CD4-positive, alpha-beta T cell treated with Interleukin-17A for 4 hours (primary cell): ENCODE measurements around the gene SMYD3.

Experiments used
- DNase-seq: peaks from one replicate; pipeline ENCODE4 v3.0.0-alpha.2; 2020; ENCODE audit warnings: mixed read lengths

SMYD3 gene

DNA sequence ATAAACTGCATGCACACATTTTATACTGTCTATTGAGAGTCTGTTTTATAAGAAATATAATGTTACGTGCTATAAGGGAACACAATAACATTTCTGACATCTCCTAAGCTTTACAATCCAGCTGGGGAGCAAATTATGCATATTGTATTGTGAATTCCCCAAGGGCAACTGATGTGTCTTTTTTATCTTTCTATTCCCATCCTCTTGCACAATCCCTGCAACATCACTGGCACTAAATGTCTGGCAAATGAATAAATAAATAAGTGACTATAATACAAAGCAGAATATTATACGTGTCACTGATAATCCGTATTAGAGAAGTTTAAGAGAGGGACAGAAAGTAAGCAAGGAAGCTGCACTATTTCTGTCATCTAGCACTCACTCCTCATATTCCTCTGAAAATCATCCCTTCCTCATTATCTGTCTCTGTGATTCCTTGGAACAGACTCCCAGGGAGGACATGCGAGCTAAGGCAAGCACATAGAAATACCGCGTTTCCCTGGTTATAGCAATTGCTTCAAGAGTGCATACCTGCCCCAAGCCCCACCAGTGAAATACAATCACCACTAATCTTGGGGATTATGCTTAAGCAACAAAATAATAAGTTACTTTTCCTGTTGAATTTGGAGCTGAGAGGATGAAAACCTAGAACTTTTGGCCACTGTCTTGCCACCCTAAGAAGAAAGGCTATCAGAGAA is 205.4 kb downstream of the SMYD3 start:
- DNase-seq = no peak

DNA sequence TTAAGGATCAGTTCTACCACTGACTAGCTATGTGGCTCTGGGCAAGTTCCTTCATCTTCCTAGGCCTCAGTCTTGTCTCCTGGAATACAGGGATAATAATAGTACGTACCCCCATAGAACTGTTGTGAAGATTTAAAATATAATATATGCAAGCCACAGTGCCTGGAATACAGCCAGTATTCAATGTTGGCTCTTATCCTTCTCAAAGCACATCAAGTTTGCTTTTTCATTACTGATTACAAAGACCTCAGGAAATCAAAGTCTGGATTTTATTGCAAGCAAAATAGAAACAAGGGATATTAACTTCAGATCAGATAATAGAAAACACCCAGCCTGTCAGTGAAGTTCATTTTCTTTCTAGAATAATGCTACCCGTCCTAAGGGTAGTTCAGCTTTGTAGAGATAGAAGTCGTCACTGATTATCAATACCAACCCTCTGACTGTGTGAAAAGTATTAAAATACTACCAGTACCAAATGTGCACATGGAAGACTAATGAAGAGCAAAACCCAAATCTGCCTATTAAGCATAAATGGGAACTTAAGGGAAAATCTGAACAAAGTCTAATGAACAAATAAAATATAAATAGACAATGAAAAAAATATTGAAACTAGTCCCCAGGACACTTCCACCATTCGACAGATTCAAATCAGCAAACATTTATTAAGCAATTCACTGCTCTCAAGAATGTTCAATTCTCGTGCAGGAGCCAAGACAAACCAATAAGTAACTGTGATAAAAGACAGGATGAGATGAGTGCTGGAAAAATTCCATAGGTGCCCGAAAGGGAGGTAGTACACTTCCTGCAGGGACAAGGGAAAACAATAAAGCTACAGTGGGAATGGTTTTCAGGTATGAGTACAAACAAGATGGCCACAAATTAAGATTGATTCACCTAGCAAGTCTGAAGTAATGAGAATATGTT is 206.2 kb downstream of the SMYD3 start:
- DNase-seq = no peak

GRCh38 chr1:246297279-246298265 is 209.5 kb downstream of the SMYD3 start:
- no peak for DNase-seq

GRCh38 chr1:246295968-246296367 is 211.1 kb downstream of the SMYD3 start:
- no peak for DNase-seq

GRCh38 chr1:246295340-246295739 is 211.7 kb downstream of the SMYD3 start:
- DNase-seq = no peak

DNA sequence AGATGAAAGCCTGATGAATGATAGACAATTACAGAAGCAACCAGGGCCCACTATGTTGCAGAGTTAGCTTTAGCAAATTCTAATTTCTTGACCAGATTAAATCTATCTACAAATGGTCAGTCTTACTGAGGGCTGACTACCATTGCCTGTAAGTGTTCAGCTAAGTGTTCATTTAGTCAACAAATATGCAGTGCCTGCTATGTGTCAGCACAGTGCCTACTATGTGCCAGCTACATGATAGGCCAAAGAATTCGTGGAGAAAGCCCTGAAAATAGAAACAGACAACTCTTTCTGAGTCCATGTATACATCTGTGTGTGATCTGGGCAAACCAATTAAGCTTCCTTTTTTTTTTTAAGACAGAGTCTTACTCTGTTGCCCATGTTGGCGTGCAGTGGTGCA is 212.8 kb downstream of the SMYD3 start:
- DNase-seq = no peak

DNA sequence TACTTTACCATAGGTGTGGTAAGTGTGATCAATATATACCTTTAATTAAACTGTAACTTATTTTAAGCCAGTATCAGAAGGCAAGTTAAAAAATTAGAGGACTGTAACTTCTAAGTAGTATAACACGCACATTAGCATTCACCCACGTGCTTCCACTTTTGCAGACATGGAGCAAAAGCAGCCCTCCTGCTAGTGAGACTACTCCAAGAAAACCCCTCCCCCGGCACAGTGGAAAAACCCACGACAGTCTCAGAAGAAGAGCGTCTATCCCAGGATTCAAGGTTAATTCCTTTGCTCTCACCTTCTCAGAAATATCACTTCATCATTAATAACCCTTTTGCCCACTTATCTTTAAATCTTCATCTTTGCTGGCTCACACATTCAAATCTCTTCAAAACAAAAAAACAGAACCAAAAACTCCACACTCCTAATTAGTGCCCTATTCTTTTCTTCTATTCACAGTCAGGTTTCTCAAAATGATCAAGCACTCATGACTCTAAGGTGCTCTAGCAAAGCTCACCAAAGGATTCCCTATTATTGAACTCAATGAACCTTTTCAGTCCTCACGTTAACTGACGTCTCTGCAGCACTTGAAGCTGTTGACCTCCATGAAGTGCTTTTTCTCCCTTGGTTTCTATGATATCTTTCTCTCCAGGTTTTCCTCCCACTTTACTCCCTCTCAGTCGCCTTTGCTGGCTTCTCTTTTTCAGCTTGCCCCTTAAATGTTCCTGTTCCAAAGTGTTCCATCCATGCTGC is 213.5 kb downstream of the SMYD3 start:
- no peak for DNase-seq

GRCh38 chr1:246292571-246292970 is 214.5 kb downstream of the SMYD3 start:
- DNase-seq = no peak

DNA sequence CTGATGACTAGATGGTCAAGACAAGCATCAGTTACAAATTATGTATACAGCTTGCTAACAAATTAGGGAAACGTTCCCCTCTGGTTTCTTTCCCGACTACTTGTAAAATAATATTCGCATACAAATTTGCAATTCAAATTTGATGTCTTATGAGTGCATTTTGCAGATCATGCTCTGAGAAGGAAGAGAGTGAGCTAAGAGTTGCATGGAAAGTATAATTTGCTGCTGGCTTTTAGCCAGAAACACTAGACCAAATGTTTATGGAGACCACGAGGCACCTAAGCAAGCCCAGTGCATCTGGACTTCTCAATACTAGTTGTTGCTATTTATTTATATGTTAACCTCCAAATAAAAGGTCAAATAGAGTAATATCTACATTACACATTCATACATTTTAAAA is 216.0 kb downstream of the SMYD3 start:
- no peak for DNase-seq

- no peak for DNase-seq
These were observed 223.2 kb downstream of the SMYD3 start for GRCh38 chr1:246283771-246284410.

DNA sequence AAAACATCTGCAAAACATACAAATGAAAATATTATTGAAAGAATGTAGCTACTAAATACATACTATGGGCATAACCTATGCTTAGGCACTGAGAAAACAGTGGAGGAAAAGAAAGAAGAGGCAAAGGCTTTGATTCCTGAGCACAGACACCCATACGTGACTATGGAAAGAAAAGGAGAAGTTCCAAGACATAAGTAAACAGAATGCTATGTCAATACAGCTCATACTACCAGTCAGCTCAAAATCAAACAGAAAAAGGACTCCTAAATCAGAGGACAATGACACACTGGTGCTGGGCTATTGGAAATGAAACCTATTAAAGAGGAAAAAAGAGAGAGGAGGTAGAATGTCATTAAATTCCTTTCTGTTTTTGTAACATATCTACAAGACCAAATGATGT is 225.4 kb downstream of the SMYD3 start:
- no peak for DNase-seq

- no peak for DNase-seq
These were observed 225.9 kb downstream of the SMYD3 start for GRCh38 chr1:246281195-246281594.

DNA sequence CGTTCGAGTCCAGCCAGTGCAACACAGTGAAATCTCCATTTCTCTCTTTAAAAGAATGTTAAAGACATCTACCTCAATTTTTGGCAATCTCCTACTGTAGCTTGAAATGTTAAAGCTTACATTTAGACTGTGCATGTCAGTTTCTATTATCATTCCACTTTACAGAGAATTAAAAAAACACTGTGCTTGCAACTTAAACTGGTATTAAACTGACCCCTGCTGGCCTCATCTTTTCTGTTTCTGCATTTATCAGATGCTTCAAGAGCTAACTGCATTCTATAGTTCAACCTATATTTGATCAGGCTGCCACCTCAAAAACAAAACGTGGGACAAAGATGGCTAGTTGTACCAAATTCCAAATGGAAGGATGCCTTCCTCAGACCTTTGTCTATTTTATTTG is 226.5 kb downstream of the SMYD3 start:
- no peak for DNase-seq

GRCh38 chr1:246279402-246279801 is 227.7 kb downstream of the SMYD3 start:
- no peak for DNase-seq

- DNase-seq = no peak
These were observed 228.7 kb downstream of the SMYD3 start for GRCh38 chr1:246278371-246278770.

GRCh38 chr1:246275036-246275435 is 232.0 kb downstream of the SMYD3 start:
- DNase-seq = no peak

DNA sequence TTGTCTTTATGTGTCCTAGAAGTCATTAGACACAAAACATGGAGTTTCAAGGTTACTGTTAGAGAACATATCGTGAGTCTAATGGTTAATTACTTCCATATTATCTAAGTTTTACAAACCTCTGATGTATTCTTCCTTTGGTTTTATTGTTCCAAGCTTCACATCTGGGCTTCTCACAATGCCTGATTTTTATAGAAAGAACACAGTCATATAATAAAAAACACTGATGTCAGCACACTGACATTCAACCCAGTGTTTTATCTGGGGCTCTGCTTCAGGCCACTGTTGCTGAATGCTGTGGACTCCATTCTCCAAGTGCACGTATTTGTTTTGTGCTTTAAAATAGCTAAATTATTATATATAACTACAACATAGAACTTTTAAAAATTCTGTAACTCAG is 232.9 kb downstream of the SMYD3 start:
- DNase-seq = no peak

DNA sequence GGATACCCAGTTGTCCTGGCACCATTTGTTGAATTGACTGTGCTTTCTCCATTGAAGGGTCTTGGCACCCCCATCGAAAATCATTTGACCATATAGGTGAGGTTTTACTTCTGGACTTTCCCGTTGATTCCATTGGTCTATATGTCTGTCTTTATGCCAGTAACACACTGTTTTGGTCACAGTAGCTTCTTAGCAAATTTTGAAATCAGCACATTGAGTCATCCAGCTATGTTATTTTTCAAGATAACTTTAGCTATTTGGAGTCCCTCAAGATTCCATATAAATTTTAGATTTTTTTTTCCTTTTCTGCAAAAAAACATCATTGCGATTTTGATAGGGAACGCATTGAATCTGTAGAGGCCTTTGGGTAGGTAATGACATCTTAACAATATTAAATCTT is 235.6 kb downstream of the SMYD3 start:
- no peak for DNase-seq

DNA sequence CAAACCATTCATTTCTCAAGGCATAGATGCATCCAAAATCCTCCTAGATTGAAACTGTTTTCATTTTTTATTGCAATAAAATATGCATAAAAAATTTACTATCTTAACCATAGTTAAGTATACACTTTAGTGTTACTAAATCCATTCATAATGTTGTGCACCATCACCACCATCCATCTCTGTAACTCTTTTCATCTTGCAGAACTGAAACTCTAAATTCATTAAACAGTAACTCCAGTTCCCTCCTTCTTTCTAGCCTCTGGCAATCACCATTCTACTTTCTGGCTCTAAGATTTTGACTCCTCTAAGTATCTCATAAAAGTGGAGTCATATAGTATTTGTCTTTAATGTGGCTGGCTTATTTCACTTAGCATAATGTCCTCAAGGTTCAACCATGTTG is 236.8 kb downstream of the SMYD3 start:
- no peak for DNase-seq

DNA sequence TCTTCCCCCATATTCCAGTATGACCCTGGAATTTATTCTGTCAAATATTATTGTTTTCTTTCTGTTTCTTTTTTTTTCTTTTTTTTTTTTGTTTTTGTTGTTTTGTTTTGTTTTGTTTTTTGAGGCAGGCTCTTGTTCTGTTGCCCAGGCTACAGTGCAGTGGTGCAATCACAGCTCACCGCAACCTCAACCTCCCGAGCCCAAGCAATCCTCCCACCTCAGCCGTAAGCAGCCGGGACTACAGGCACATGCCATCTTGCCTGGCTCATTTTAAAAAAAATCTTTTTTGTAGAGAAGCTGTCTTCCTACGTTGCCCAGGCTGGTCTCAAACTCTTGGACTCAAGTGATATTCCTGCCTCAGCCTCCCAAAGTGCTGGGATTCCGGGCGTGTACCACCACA is 237.6 kb downstream of the SMYD3 start:
- no peak for DNase-seq

DNA sequence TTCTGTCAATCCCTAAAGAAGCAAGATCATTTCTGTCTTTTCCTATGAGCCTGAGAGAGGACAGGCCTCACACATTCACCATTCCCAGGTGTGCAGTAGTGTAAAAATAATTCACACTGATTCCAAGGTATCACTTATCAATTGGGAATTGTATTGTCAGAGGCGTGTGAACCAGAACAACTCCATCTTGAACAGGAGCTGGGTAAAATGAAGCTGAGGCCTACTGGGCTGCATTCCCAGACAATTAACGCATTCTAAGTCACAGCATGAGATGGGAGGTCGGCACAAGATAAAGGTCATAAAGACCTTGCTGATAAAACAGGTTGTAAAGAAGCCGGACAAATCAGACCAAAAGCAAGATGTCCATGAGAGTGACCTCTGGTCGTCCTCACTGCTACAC is 239.2 kb downstream of the SMYD3 start:
- no peak for DNase-seq

- no peak for DNase-seq
These were observed 239.7 kb downstream of the SMYD3 start for GRCh38 chr1:246267426-246267825.
